Measurements from ENCODE around the gene GNG2. TPM values are rescaled to one million over a fixed set of nuclear protein-coding genes. Genes with fewer than 3 reads are reported as not detected.

GNG2 gene
- total and polyA plus RNA-seq, 2 donors (not counting 1 experiment from before 2014, with no cell fraction given), result 21.1 to 21.5 TPM

- Histone ChIP-seq H3K4me2 (ENCODE audit: extremely low read depth, insufficient read depth, low read length) (no peak overlapping the region), H3K79me2 (ENCODE audit: control insufficient read depth, insufficient read depth, low read length) (no peaks in the 10 kb centered on the region), H2AFZ (ENCODE audit: low read length) (no peak overlapping the region), H3K36me3 (ENCODE audit: control insufficient read depth, insufficient read depth, low read length) (no peaks in the 10 kb centered on the region), H3K9me3 (ENCODE audit: control insufficient read depth, insufficient read depth, low read depth, low read length) (no peaks in the 10 kb centered on the region), H3K27me3 (ENCODE audit: control insufficient read depth, insufficient read depth, low read length) (no peaks in the 10 kb centered on the region), H3K27ac (ENCODE audit: insufficient read depth, low read length) (no peak overlapping the region), H3K4me1 (ENCODE audit: control insufficient read depth, extremely low read depth, insufficient read depth, low read length) (peaks cover 2% of the 10 kb centered on the region), H4K20me1 (ENCODE audit: control insufficient read depth, extremely low read depth, insufficient read depth, low read length) (no peaks in the 10 kb centered on the region), H3K9ac (ENCODE audit: insufficient read depth, low read length) (no peak overlapping the region), H3K4me3 (replicated peaks in 1 of 4; ENCODE audit: control extremely low read depth in 1 of 4, insufficient read depth in 1 of 4, low read depth in 3 of 4, low read length in 4 of 4) (no peak overlapping the region)
- DNase-seq (ENCODE audit: low read depth in 2 of 2), result no peak
- no peak for TF ChIP-seq EZH2 (IDR thresholded peaks at IDR 0.05; ENCODE audit: low read length, missing control alignments)
- no peak for TF ChIP-seq CTCF (conservative IDR thresholded peaks at IDR 0.05 in 1 of 2, IDR thresholded peaks at IDR 0.05 in 1 of 2; ENCODE audit: low read depth in 1 of 2, low read length in 2 of 2)
These were observed 43.1 kb upstream of the GNG2 start for GRCh38 chr14:51817326-51817725.

DNA sequence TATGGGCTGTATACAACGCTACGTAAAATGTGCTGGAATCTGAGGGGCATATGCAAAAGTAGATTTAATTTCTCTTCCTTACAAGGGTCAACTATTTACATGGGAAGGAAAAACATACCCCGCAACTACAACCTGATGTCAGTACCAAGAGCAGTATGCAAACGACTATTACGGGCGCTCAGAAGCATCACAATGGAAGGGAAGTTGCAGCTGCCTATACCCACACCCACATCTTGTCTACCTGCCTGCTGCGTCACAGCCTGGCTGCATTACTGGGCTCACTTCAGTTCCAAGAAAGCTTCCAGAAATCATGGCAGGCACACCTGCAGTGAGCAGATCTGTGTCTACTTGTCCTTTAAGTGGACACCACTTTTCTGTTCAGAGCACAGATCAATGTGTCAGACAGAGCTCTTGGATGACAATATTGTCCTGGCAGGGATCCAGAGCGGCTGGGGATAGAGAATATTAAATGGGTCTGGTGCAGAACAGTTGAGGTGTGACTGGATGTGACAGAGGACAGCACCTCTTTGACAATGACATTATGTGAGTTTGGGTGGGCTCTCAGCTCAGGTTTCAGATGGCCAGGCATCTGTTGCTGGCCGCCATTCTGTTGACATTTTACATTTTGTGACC lies 41.5 kb upstream of the GNG2 start:
- no peak for TF ChIP-seq CTCF (conservative IDR thresholded peaks at IDR 0.05 in 1 of 2, IDR thresholded peaks at IDR 0.05 in 1 of 2; ENCODE audit: low read depth in 1 of 2, low read length in 2 of 2)
- TF ChIP-seq EZH2 (IDR thresholded peaks at IDR 0.05; ENCODE audit: low read length, missing control alignments), result no peak
- Histone ChIP-seq H3K9me3 (ENCODE audit: control insufficient read depth, insufficient read depth, low read depth, low read length) (no peaks in the 10 kb centered on the region), H3K9ac (ENCODE audit: insufficient read depth, low read length) (no peak overlapping the region), H4K20me1 (ENCODE audit: control insufficient read depth, extremely low read depth, insufficient read depth, low read length) (no peaks in the 10 kb centered on the region), H3K36me3 (ENCODE audit: control insufficient read depth, insufficient read depth, low read length) (no peaks in the 10 kb centered on the region), H3K4me3 (replicated peaks in 1 of 4; ENCODE audit: control extremely low read depth in 1 of 4, insufficient read depth in 1 of 4, low read depth in 3 of 4, low read length in 4 of 4) (no peak overlapping the region), H3K79me2 (ENCODE audit: control insufficient read depth, insufficient read depth, low read length) (no peaks in the 10 kb centered on the region), H3K27ac (ENCODE audit: insufficient read depth, low read length) (no peak overlapping the region), H3K27me3 (ENCODE audit: control insufficient read depth, insufficient read depth, low read length) (no peaks in the 10 kb centered on the region), H3K4me1 (ENCODE audit: control insufficient read depth, extremely low read depth, insufficient read depth, low read length) (peaks cover 2% of the 10 kb centered on the region), H3K4me2 (ENCODE audit: extremely low read depth, insufficient read depth, low read length) (no peak overlapping the region), H2AFZ (ENCODE audit: low read length) (no peak overlapping the region)
- DNase-seq (ENCODE audit: low read depth in 2 of 2), result no peak

DNA sequence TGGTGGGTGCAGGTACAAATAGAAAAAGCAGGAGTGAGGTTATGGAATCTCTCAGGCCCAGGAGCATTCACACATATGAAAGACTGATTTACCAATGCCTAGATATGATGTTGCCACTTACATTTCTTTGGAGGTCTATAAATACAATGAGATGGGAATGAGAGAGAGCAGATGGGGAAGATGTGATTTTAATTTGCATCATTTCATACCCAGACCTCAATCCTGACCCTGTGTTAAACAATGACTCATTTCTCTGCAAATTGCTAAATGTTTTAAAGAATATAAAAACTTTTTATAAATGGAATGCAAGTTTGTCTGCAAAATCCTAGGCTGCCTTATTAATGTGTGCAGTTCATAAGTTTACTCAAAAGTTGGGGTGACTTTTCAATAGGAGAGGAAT lies 38.6 kb upstream of the GNG2 start:
- Histone ChIP-seq H3K27ac (ENCODE audit: insufficient read depth, low read length) (no peak overlapping the region), H2AFZ (ENCODE audit: low read length) (no peak overlapping the region), H4K20me1 (ENCODE audit: control insufficient read depth, extremely low read depth, insufficient read depth, low read length) (no peaks in the 10 kb centered on the region), H3K4me1 (ENCODE audit: control insufficient read depth, extremely low read depth, insufficient read depth, low read length) (peaks cover 2% of the 10 kb centered on the region), H3K9me3 (ENCODE audit: control insufficient read depth, insufficient read depth, low read depth, low read length) (no peaks in the 10 kb centered on the region), H3K36me3 (ENCODE audit: control insufficient read depth, insufficient read depth, low read length) (no peaks in the 10 kb centered on the region), H3K4me2 (ENCODE audit: extremely low read depth, insufficient read depth, low read length) (no peak overlapping the region), H3K4me3 (replicated peaks in 1 of 4; ENCODE audit: control extremely low read depth in 1 of 4, insufficient read depth in 1 of 4, low read depth in 3 of 4, low read length in 4 of 4) (no peak overlapping the region), H3K27me3 (ENCODE audit: control insufficient read depth, insufficient read depth, low read length) (no peaks in the 10 kb centered on the region), H3K9ac (ENCODE audit: insufficient read depth, low read length) (no peak overlapping the region), H3K79me2 (ENCODE audit: control insufficient read depth, insufficient read depth, low read length) (no peaks in the 10 kb centered on the region)
- peak; percentile 23 to 83 for DNase-seq (ENCODE audit: low read depth in 2 of 2)
- TF ChIP-seq EZH2 (IDR thresholded peaks at IDR 0.05; ENCODE audit: low read length, missing control alignments), result no peak
- TF ChIP-seq CTCF (conservative IDR thresholded peaks at IDR 0.05 in 1 of 2, IDR thresholded peaks at IDR 0.05 in 1 of 2; ENCODE audit: low read depth in 1 of 2, low read length in 2 of 2), result no peak
